Measurements from ENCODE around the gene PACSIN2.
A peak's percentile ranks its signal among the peaks of the same experiment; 100 is the strongest.

The PACSIN2 gene

GRCh38 chr22:43012390-43012789 lies 2.6 kb downstream of the PACSIN2 start:
- Histone ChIP-seq H3K27ac (ENCODE audit: insufficient read depth in 1 of 2, low read depth in 1 of 2, low read length in 2 of 2, poor library complexity in 1 of 2, severe bottlenecking in 2 of 2) (no peak overlapping the region), H3K27me3 (replicated peaks in 2 of 5; ENCODE audit: control insufficient read depth in 4 of 5, insufficient read depth in 5 of 5, low read length in 4 of 5) (no peaks in the 10 kb centered on the region), H3K9me3 (ENCODE audit: control extremely low read depth in 1 of 5, control insufficient read depth in 4 of 5, insufficient read depth in 2 of 5, low read depth in 1 of 5, low read length in 4 of 5) (no peaks in the 10 kb centered on the region), H3K4me3 (ENCODE audit: control insufficient read depth in 1 of 7, extremely low read depth in 1 of 7, insufficient read depth in 4 of 7, low read depth in 2 of 7, low read length in 6 of 7) (peak overlapping the region in 1 of 7 experiments; percentile 48), H3K36me3 (ENCODE audit: control insufficient read depth in 4 of 4, insufficient read depth in 4 of 4, low read length in 3 of 4) (no peaks in the 10 kb centered on the region), H3K4me1 (ENCODE audit: control extremely low read depth in 1 of 4, control insufficient read depth in 4 of 4, insufficient read depth in 4 of 4, low read length in 3 of 4) (peaks cover 5 to 37% (median 29%) of the 10 kb centered on the region in 4 experiments)
- DNase-seq: no peak
- ChIA-PET CTCF (interaction anchor here (2.3 kb wide), 1 partner anchor 11 kb away, joined by 7 read pairs; no protein-coding TSS in a partner anchor), POLR2A (no interaction called here)
- WGBS (ENCODE audit: insufficient coverage): 100% methylated on average over 2 of the region's 6 CpGs

- WGBS (ENCODE audit: insufficient coverage): 98% methylated on average over 5 of the region's 7 CpGs
- no peak for DNase-seq
- Histone ChIP-seq H3K36me3 (ENCODE audit: control insufficient read depth in 4 of 4, insufficient read depth in 4 of 4, low read length in 3 of 4) (no peaks in the 10 kb centered on the region), H3K27ac (ENCODE audit: insufficient read depth in 1 of 2, low read depth in 1 of 2, low read length in 2 of 2, poor library complexity in 1 of 2, severe bottlenecking in 2 of 2) (no peak overlapping the region), H3K9me3 (ENCODE audit: control extremely low read depth in 1 of 5, control insufficient read depth in 4 of 5, insufficient read depth in 2 of 5, low read depth in 1 of 5, low read length in 4 of 5) (no peaks in the 10 kb centered on the region), H3K4me1 (ENCODE audit: control extremely low read depth in 1 of 4, control insufficient read depth in 4 of 4, insufficient read depth in 4 of 4, low read length in 3 of 4) (peaks cover 5 to 46% (median 30%) of the 10 kb centered on the region in 4 experiments), H3K27me3 (replicated peaks in 2 of 5; ENCODE audit: control insufficient read depth in 4 of 5, insufficient read depth in 5 of 5, low read length in 4 of 5) (no peaks in the 10 kb centered on the region), H3K4me3 (ENCODE audit: control insufficient read depth in 1 of 7, extremely low read depth in 1 of 7, insufficient read depth in 4 of 7, low read depth in 2 of 7, low read length in 6 of 7) (no peak overlapping the region)
- CTCF ChIA-PET: interaction anchor here (1.1 kb wide), 1 partner anchor 143 kb away, joined by 3 read pairs; no protein-coding TSS in a partner anchor
- POLR2A ChIA-PET: no interaction called here
These were observed 3.9 kb downstream of the PACSIN2 start for GRCh38 chr22:43011079-43011478.

- no peaks in the 10 kb centered on the region for H3K27me3 ChIP-seq (replicated peaks in 2 of 5; ENCODE audit: control insufficient read depth in 4 of 5, insufficient read depth in 5 of 5, low read length in 4 of 5)
- ChIA-PET CTCF (interaction anchor here (1.4 kb wide), 1 partner anchor 24 kb away, joined by 4 read pairs; no protein-coding TSS in a partner anchor), POLR2A (no interaction called here)
- H3K4me1 ChIP-seq (ENCODE audit: control extremely low read depth in 1 of 4, control insufficient read depth in 4 of 4, insufficient read depth in 4 of 4, low read length in 3 of 4): peaks cover 5 to 56% (median 35%) of the 10 kb centered on the region in 4 experiments
- DNase-seq: no peak
- no peaks in the 10 kb centered on the region for H3K9me3 ChIP-seq (ENCODE audit: control extremely low read depth in 1 of 5, control insufficient read depth in 4 of 5, insufficient read depth in 2 of 5, low read depth in 1 of 5, low read length in 4 of 5)
- H3K4me3 ChIP-seq (ENCODE audit: control insufficient read depth in 1 of 7, extremely low read depth in 1 of 7, insufficient read depth in 4 of 7, low read depth in 2 of 7, low read length in 6 of 7): no peak overlapping the region
- 100% methylated on average over 2 of the region's 4 CpGs for WGBS (ENCODE audit: insufficient coverage)
- H3K27ac ChIP-seq (ENCODE audit: insufficient read depth in 1 of 2, low read depth in 1 of 2, low read length in 2 of 2, poor library complexity in 1 of 2, severe bottlenecking in 2 of 2): no peak overlapping the region
- no peaks in the 10 kb centered on the region for H3K36me3 ChIP-seq (ENCODE audit: control insufficient read depth in 4 of 4, insufficient read depth in 4 of 4, low read length in 3 of 4)
These were observed 5.5 kb downstream of the PACSIN2 start for GRCh38 chr22:43009444-43009843.

GRCh38 chr22:43008921-43009320 lies 6.0 kb downstream of the PACSIN2 start:
- H3K4me1 ChIP-seq (ENCODE audit: control extremely low read depth in 1 of 4, control insufficient read depth in 4 of 4, insufficient read depth in 4 of 4, low read length in 3 of 4): peaks cover 5 to 59% (median 38%) of the 10 kb centered on the region in 4 experiments
- H3K4me3 ChIP-seq (ENCODE audit: control insufficient read depth in 1 of 7, extremely low read depth in 1 of 7, insufficient read depth in 4 of 7, low read depth in 2 of 7, low read length in 6 of 7): no peak overlapping the region
- H3K27me3 ChIP-seq (replicated peaks in 2 of 5; ENCODE audit: control insufficient read depth in 4 of 5, insufficient read depth in 5 of 5, low read length in 4 of 5): no peaks in the 10 kb centered on the region
- WGBS (ENCODE audit: insufficient coverage): 100% methylated on average over 1 of the region's 4 CpGs
- no peak for DNase-seq
- H3K36me3 ChIP-seq (ENCODE audit: control insufficient read depth in 4 of 4, insufficient read depth in 4 of 4, low read length in 3 of 4): no peaks in the 10 kb centered on the region
- H3K9me3 ChIP-seq (ENCODE audit: control extremely low read depth in 1 of 5, control insufficient read depth in 4 of 5, insufficient read depth in 2 of 5, low read depth in 1 of 5, low read length in 4 of 5): no peaks in the 10 kb centered on the region
- ChIA-PET CTCF (interaction anchor here (1.4 kb wide), 1 partner anchor 25 kb away, joined by 4 read pairs; no protein-coding TSS in a partner anchor), POLR2A (no interaction called here)
- no peak overlapping the region for H3K27ac ChIP-seq (ENCODE audit: insufficient read depth in 1 of 2, low read depth in 1 of 2, low read length in 2 of 2, poor library complexity in 1 of 2, severe bottlenecking in 2 of 2)

- CTCF ChIA-PET: interaction anchor here (1.3 to 1.4 kb wide), 2 partner anchors 25 to 188 kb away, joined by 3 to 4 read pairs; no protein-coding TSS in a partner anchor
- H3K27me3 ChIP-seq (replicated peaks in 2 of 5; ENCODE audit: control insufficient read depth in 4 of 5, insufficient read depth in 5 of 5, low read length in 4 of 5): no peaks in the 10 kb centered on the region
- H3K4me3 ChIP-seq (ENCODE audit: control insufficient read depth in 1 of 7, extremely low read depth in 1 of 7, insufficient read depth in 4 of 7, low read depth in 2 of 7, low read length in 6 of 7): no peak overlapping the region
- no peak for DNase-seq
- POLR2A ChIA-PET: no interaction called here
- WGBS (ENCODE audit: insufficient coverage): no CpG with 5 or more reads among the region's 4 CpGs
- H3K4me1 ChIP-seq (ENCODE audit: control extremely low read depth in 1 of 4, control insufficient read depth in 4 of 4, insufficient read depth in 4 of 4, low read length in 3 of 4): peaks cover 5 to 59% (median 36%) of the 10 kb centered on the region in 4 experiments
- no peaks in the 10 kb centered on the region for H3K9me3 ChIP-seq (ENCODE audit: control extremely low read depth in 1 of 5, control insufficient read depth in 4 of 5, insufficient read depth in 2 of 5, low read depth in 1 of 5, low read length in 4 of 5)
- H3K36me3 ChIP-seq (ENCODE audit: control insufficient read depth in 4 of 4, insufficient read depth in 4 of 4, low read length in 3 of 4): no peaks in the 10 kb centered on the region
- no peak overlapping the region for H3K27ac ChIP-seq (ENCODE audit: insufficient read depth in 1 of 2, low read depth in 1 of 2, low read length in 2 of 2, poor library complexity in 1 of 2, severe bottlenecking in 2 of 2)
These were observed 6.4 kb downstream of the PACSIN2 start for GRCh38 chr22:43008509-43008908.

- Histone ChIP-seq H3K27ac (ENCODE audit: insufficient read depth in 1 of 2, low read depth in 1 of 2, low read length in 2 of 2, poor library complexity in 1 of 2, severe bottlenecking in 2 of 2) (no peak overlapping the region), H3K27me3 (replicated peaks in 2 of 5; ENCODE audit: control insufficient read depth in 4 of 5, insufficient read depth in 5 of 5, low read length in 4 of 5) (no peaks in the 10 kb centered on the region), H3K36me3 (ENCODE audit: control insufficient read depth in 4 of 4, insufficient read depth in 4 of 4, low read length in 3 of 4) (no peaks in the 10 kb centered on the region), H3K9me3 (ENCODE audit: control extremely low read depth in 1 of 5, control insufficient read depth in 4 of 5, insufficient read depth in 2 of 5, low read depth in 1 of 5, low read length in 4 of 5) (no peaks in the 10 kb centered on the region), H3K4me1 (ENCODE audit: control extremely low read depth in 1 of 4, control insufficient read depth in 4 of 4, insufficient read depth in 4 of 4, low read length in 3 of 4) (peaks cover under 1 to 58% (median 31%) of the 10 kb centered on the region in 4 experiments), H3K4me3 (ENCODE audit: control insufficient read depth in 1 of 7, extremely low read depth in 1 of 7, insufficient read depth in 4 of 7, low read depth in 2 of 7, low read length in 6 of 7) (no peak overlapping the region)
- ChIA-PET CTCF (interaction anchor here (1.1 to 1.6 kb wide), 3 partner anchors 81 to 187 kb away, joined by 3 to 6 read pairs (median 5); no protein-coding TSS in a partner anchor), POLR2A (interaction anchor here (0.6 kb wide), 1 partner anchor 71 kb away, joined by 3 read pairs; no protein-coding TSS in a partner anchor)
- 89% methylated on average over 4 of the region's 5 CpGs for WGBS (ENCODE audit: insufficient coverage)
- DNase-seq: peak; percentile 44 to 88 (median 82)
These were observed 7.3 kb downstream of the PACSIN2 start for GRCh38 chr22:43007519-43008102.

- H3K27ac ChIP-seq (ENCODE audit: insufficient read depth in 1 of 2, low read depth in 1 of 2, low read length in 2 of 2, poor library complexity in 1 of 2, severe bottlenecking in 2 of 2): no peak overlapping the region
- ChIA-PET POLR2A (no interaction called here), CTCF (interaction anchor here (1.6 kb wide), 1 partner anchor 80 kb away, joined by 6 read pairs; no protein-coding TSS in a partner anchor)
- no peaks in the 10 kb centered on the region for H3K27me3 ChIP-seq (replicated peaks in 2 of 5; ENCODE audit: control insufficient read depth in 4 of 5, insufficient read depth in 5 of 5, low read length in 4 of 5)
- no peaks in the 10 kb centered on the region for H3K36me3 ChIP-seq (ENCODE audit: control insufficient read depth in 4 of 4, insufficient read depth in 4 of 4, low read length in 3 of 4)
- no peak for DNase-seq
- 98% methylated on average over 5 of the region's 7 CpGs for WGBS (ENCODE audit: insufficient coverage)
- no peak overlapping the region for H3K4me3 ChIP-seq (ENCODE audit: control insufficient read depth in 1 of 7, extremely low read depth in 1 of 7, insufficient read depth in 4 of 7, low read depth in 2 of 7, low read length in 6 of 7)
- peaks cover 8 to 61% (median 36%) of the 10 kb centered on the region in 4 experiments for H3K4me1 ChIP-seq (ENCODE audit: control extremely low read depth in 1 of 4, control insufficient read depth in 4 of 4, insufficient read depth in 4 of 4, low read length in 3 of 4)
- H3K9me3 ChIP-seq (ENCODE audit: control extremely low read depth in 1 of 5, control insufficient read depth in 4 of 5, insufficient read depth in 2 of 5, low read depth in 1 of 5, low read length in 4 of 5): no peaks in the 10 kb centered on the region
These were observed 8.2 kb downstream of the PACSIN2 start for GRCh38 chr22:43006753-43007152.

All from common myeloid progenitor, CD34-positive (primary cell).